NB4 (cell line): ENCODE results near the gene ZBTB3.
A peak's percentile ranks its signal among the peaks of the same experiment; 100 is the strongest.

Source experiments
- DNase-seq: peaks from one replicate; pipeline ENCODE4 v3.0.0; 2010; ENCODE audit warnings: low read depth
- H3K4me3 ChIP-seq: one replicate; pipeline ENCODE4 v1.5.1; 2011; ENCODE audit warnings: mild to moderate bottlenecking, low read depth, low read length, moderate library complexity
- CTCF ChIP-seq: IDR thresholded peaks from one replicate; pipeline ENCODE4 v1.5.1; 2012; ENCODE audit warnings: low read depth, low read length
- MYC ChIP-seq: IDR thresholded peaks from 2 replicates; pipeline ENCODE4 v1.6.1; 2011; ENCODE audit warnings: low read depth, low read length
- POLR2A ChIP-seq: IDR thresholded peaks from 2 replicates; pipeline ENCODE4 v1.6.1; 2011; ENCODE audit warnings: mild to moderate bottlenecking; ENCODE audit not compliant: insufficient read length; ENCODE audit errors: extremely low read depth
- TF ChIP-seq, protein P1 (sequence below): IDR thresholded peaks from 2 replicates; pipeline ENCODE4 v1.6.1; 2011; ENCODE audit warnings: low read depth, low read length

The ZBTB3 gene

DNA sequence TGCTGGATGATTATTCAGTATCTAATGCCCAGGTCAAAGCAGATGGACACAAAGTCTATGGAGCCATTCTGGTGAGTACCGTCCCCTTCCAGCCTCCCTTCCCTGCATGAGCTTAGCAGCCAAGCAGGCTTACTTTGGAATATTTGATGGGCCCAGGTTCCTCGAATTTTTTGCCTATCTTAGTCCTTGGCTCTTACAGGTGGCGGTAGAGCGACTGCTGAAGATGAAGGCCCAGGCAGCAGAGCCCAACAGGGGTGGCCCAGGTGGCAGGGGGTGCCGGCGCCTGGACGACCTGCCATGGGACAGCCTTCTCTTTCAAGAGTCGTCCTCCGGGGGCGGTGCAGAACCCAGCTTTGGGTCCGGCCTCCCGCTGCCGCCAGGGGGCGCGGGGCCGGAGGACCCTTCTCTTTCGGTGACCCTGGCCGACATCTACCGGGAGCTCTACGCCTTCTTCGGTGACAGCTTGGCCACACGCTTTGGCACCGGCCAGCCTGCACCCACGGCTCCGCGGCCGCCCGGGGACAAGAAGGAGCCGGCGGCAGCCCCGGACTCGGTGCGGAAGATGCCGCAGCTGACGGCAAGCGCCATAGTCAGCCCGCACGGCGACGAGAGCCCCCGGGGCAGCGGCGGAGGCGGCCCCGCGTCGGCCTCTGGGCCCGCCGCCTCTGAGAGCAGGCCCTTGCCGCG lies 32.5 kb upstream of the ZBTB3 start:
- peak overlapping the region; percentile 99 for H3K4me3 ChIP-seq
- TF ChIP-seq MYC (peak; percentile 85), POLR2A (no peak), CTCF (peak; percentile 99)
- TF ChIP-seq, protein P1, sequence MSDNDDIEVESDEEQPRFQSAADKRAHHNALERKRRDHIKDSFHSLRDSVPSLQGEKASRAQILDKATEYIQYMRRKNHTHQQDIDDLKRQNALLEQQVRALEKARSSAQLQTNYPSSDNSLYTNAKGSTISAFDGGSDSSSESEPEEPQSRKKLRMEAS = peak; percentile 71
- DNase-seq = peak; percentile 92

DNA sequence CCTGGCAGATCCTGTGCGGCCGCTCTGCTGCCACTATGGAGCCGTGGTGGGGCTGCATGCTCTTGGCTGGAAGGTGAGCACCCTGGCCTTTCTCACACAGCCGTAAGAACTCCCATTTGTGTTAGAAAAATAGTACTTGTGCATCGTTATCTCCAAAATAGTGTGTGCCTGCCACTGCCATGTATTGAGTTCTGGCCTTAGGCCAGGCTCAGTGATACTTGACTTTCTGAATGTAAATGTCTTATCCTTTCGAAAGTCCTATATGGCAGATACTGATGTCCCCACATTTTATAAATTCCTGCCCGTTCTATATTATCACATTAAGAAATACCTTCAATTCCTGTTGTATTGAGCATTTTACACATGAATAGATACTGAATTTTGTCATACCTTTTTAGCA lies 28.8 kb upstream of the ZBTB3 start:
- H3K4me3 ChIP-seq = no peak overlapping the region
- DNase-seq = no peak

GRCh38 chr11:62778441-62778840 lies 24.5 kb upstream of the ZBTB3 start:
- no peak overlapping the region for H3K4me3 ChIP-seq
- no peak for DNase-seq
- TF ChIP-seq POLR2A (no peak), MYC (no peak), CTCF (no peak)
- TF ChIP-seq, protein P1 = no peak

More for the DNA sequence above, 28.8 kb upstream of the ZBTB3 start:
- no peak for TF ChIP-seq MYC
- TF ChIP-seq, protein P1 = no peak

GRCh38 chr11:62777389-62777788 lies 23.4 kb upstream of the ZBTB3 start:
- no peak overlapping the region for H3K4me3 ChIP-seq
- no peak for DNase-seq
- TF ChIP-seq CTCF = no peak
- TF ChIP-seq POLR2A = no peak
- TF ChIP-seq MYC = no peak
- TF ChIP-seq, protein P1 = no peak

DNA sequence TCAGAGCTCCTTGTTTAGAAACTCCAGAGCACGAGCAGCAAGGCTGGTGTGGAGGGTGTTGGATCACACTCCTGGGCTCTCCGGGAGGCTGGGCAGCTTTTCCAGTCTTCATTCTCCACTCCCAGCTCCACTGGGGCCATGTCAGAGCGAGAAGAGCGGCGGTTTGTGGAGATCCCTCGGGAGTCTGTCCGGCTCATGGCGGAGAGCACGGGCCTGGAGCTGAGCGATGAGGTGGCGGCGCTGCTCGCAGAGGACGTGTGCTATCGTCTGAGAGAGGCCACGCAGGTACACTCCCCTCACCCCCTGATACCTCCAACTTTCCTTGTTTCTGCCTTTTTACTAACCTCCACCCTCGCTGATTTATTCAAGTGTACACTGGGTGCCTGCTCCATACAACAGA lies 21.7 kb upstream of the ZBTB3 start:
- no peak for DNase-seq
- TF ChIP-seq CTCF (no peak), POLR2A (no peak), MYC (no peak)
- TF ChIP-seq, protein P1 = no peak
- no peak overlapping the region for H3K4me3 ChIP-seq

GRCh38 chr11:62774407-62774806 lies 20.4 kb upstream of the ZBTB3 start:
- peak overlapping the region; percentile 1 for H3K4me3 ChIP-seq
- DNase-seq = no peak
- TF ChIP-seq MYC = no peak
- no peak for TF ChIP-seq CTCF
- no peak for TF ChIP-seq POLR2A
- TF ChIP-seq, protein P1 = no peak
